Mucosa of stomach (tissue), 1 donor: Measurements from ENCODE around the gene S100A14.

Experiments
- H3K27me3 ChIP-seq: one replicate; pipeline ENCODE4 v1.7.0; 2013; ENCODE audit warnings: mild to moderate bottlenecking, low read length; ENCODE audit not compliant: control insufficient read depth, insufficient read depth
- H3K36me3 ChIP-seq: one replicate; pipeline ENCODE4 v1.7.0; 2013; ENCODE audit warnings: low read length; ENCODE audit not compliant: control insufficient read depth, insufficient read depth
- H3K4me1 ChIP-seq: one replicate; pipeline ENCODE4 v1.7.0; 2013; ENCODE audit warnings: mild to moderate bottlenecking, low read length; ENCODE audit not compliant: control insufficient read depth, insufficient read depth
- H3K4me3 ChIP-seq: one replicate; pipeline ENCODE4 v1.7.0; 2013; ENCODE audit warnings: low read length
- H3K9ac ChIP-seq: one replicate; pipeline ENCODE4 v1.7.0; 2013; ENCODE audit warnings: mild to moderate bottlenecking, low read length, moderate library complexity
- H3K9me3 ChIP-seq: one replicate; pipeline ENCODE4 v1.7.0; 2013; ENCODE audit warnings: mild to moderate bottlenecking, low read length, moderate library complexity; ENCODE audit not compliant: control insufficient read depth
- donor health status: Pancreatic carcinoma.

The S100A14 gene

DNA sequence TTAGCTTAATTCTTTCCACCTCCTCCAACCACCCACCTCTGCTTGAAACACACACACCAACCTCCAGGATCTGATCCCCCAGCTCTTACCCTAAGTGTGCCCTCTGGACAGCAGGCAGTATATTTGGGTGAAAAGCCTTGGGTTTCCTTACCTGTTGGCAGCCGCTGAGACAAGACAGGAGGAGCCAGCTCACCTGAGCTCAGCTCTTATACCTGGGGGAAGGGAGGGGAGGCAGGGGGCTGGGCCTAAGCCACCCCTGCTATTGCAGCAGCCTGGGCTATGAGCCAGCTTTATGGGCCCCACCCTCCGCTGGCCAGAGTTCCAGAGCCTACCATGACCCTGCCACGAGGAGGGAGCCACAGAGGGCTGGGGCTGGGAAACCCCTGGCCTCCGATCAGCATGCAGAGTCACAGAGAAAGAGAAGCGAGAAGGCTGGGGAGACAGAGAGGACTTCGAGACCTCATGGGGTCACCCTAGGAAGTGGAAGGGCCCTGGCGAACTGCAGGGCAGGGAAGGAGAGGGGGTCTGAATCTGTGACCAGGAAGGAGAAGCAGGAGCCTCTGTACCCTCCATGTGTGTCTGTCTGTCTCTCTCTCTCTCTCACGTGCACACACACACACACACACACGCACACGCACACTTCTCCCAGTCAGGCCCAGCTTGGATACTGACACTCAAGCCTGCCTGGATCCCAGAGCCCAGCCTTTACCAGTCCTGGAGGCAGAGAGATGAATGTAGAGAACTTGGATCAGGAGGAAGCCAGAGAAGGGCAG lies at the start of gene S100A14:
TSS of gene S100A14 (minus strand) at position 182 of the 773 bp plus-strand sequence. CDS start 467 bp downstream, outside the sequence.
- H3K4me3 ChIP-seq, result peak within 1 kb of the TSS; percentile 60
- H3K9ac ChIP-seq, result peak within 1 kb of the TSS; percentile 95
- no peaks in the 10 kb centered on the region for H3K27me3 ChIP-seq
- H3K9me3 ChIP-seq, result no peaks in the 10 kb centered on the region
- H3K4me1 ChIP-seq, result peaks cover 52% of the 10 kb centered on the region
- H3K36me3 ChIP-seq, result no peaks in the 10 kb centered on the region

DNA sequence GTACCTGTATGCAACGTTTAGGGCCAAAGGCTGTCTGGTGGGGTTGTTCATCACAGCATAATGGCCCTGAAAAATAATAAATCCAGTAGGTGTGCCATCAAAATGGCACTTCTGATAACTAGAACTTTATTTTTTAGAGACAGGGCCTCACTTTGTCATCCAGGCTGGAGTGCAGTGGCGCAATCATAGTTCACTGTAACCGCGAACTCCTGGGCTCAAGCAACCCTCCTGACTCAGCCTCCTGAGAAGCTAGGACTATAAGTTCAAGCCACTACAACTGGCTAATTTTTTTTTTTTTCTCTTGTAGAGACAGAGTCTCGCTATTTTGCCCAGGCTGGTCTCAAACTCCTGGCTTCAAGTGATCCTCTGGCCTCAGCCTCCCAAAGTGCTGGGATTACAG lies 47.1 kb upstream of the S100A14 start:
- Histone ChIP-seq H3K9me3 (no peaks in the 10 kb centered on the region), H3K9ac (no peak overlapping the region), H3K27me3 (no peaks in the 10 kb centered on the region), H3K4me1 (peaks cover 9% of the 10 kb centered on the region), H3K4me3 (no peak overlapping the region), H3K36me3 (peaks cover 11% of the 10 kb centered on the region)

DNA sequence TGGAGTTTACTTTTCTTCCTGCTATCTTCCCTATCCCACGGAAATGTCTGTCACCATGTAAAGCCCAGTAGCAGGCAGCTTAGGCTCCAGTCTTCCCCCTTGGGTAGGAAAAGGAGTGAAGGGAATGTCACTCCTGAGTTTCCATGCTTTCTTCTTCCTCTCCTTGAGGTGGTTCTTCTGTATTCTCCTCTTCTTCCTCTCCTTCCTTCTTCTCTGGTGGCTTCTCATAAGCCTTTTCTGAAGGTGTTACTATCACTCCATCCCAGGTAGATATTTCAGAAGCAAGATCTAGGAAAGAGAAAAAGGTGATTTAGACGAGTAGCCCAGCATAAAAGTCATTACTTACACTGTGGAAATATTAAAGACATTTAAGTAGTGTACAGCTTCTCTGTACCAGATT lies 46.1 kb upstream of the S100A14 start:
- Histone ChIP-seq H3K9me3 (no peaks in the 10 kb centered on the region), H3K4me3 (no peak overlapping the region), H3K27me3 (no peaks in the 10 kb centered on the region), H3K9ac (no peak overlapping the region), H3K4me1 (peaks cover 14% of the 10 kb centered on the region), H3K36me3 (peaks cover 11% of the 10 kb centered on the region)

DNA sequence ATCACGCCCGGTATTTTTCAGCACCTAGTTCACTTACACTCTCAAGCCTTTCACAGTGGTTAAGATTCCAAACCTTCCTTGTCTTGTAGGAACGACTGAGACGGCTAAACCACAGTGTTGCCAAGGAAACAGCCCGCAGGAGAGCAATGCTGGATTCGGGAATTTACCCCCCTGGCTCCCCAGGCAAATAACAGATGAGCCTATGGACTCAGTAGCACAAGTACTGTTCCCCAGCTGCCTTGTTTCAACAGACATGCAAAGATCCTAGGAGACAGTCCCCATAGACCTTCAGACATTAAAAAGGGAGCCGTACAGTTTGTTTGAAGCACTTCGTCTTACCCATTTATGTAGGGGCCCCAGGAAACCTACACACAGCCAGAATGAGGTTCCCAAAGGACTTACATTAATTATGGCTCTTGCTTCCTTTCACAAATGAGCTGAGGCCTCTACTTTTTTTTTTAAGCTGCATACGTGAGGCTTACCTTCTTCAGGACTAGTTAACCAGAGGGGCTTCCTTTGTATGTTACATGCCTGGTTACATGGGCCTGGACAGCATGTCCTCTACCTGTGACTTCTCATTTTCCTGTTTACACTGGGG lies 45.1 kb upstream of the S100A14 start:
- Histone ChIP-seq H3K4me1 (peaks cover 14% of the 10 kb centered on the region), H3K36me3 (peaks cover 5% of the 10 kb centered on the region), H3K9ac (no peak overlapping the region), H3K9me3 (no peaks in the 10 kb centered on the region), H3K4me3 (no peak overlapping the region), H3K27me3 (no peaks in the 10 kb centered on the region)

DNA sequence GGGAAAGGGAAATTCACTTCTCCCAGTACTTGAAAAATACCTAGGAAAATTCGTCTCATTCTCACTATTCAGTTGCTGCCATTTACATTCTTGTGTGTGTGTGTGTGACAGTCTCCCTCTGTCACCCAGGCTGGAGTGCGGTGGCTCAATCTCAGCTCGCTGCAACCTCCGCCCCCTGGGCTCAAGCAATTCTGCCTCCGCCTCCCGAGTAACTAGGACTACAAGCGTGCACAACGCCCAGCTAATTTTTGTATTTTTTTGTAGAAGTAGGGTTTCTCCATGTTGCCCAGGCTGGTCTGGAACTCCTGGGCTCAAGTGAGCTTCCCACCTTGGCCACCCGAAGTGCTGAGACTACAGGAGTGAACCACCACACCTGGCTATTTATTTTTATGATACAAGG lies 43.5 kb upstream of the S100A14 start:
- peak overlapping the region; percentile 26 for H3K9ac ChIP-seq
- H3K4me3 ChIP-seq, result no peak overlapping the region
- no peaks in the 10 kb centered on the region for H3K9me3 ChIP-seq
- peaks cover 5% of the 10 kb centered on the region for H3K36me3 ChIP-seq
- H3K27me3 ChIP-seq, result no peaks in the 10 kb centered on the region
- peaks cover 14% of the 10 kb centered on the region for H3K4me1 ChIP-seq

DNA sequence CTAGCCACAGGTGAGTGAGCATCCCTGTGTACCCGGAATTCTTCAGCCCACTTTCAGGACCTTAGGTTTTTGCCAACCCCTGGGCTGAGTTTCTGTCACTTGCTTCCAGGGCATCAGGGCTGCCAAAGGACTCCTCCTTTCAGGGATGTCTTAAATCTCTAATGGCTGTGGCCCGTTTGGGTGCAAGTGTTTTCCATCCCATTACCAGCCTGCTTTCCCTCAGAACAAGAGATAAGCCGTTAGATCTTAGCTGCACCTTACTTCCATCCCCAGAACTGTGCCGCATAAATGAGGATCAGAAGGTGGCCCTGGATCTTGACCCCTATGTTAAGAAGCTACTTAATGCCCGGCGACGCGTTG lies 43.0 kb upstream of the S100A14 start:
- Histone ChIP-seq H3K9ac (peak overlapping the region; percentile 80), H3K9me3 (no peaks in the 10 kb centered on the region), H3K36me3 (peaks cover 5% of the 10 kb centered on the region), H3K4me1 (peaks cover 14% of the 10 kb centered on the region), H3K27me3 (no peaks in the 10 kb centered on the region), H3K4me3 (peak overlapping the region; percentile 52)

DNA sequence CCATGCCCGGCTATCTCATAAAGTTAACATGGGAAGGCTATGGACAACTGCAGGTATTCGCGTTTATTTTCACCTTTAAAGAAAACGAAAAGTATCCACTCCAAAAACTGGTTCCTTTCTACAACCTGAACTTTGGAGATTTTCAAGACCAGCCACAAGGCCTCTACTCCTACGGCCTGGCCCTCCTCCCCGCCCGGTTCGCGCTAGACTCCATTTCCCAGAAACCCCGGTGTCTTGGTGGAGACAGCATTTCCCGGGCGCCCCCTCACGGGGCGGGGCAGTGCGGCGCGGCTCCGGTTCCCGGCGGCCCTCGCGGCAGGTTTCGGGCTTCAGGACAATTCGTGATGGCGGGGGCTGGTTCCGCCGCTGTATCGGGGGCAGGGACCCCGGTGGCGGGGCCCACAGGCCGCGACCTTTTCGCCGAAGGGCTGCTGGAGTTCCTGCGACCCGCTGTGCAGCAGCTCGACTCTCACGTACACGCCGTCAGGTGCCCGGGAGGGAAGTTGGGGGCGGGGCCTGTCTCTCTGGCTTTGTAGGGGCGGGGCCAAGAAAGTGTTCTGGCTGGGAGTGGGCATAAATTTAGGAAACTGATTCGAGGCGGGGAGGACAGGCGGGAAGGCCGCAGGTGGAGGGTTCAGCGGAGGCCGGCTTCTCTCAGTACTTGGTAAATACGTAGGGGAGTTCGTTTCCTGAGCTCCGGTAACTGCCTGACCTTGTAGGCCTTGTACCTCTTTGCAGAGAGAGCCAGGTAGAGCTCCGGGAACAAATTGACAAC lies 42.5 kb upstream of the S100A14 start, which contains the start of gene SNAPIN:
TSS of gene SNAPIN (plus strand) at position 304 of the 775 bp plus-strand sequence. CDS start at position 345, 41 bp downstream.
- Histone ChIP-seq H3K9me3 (no peaks in the 10 kb centered on the region), H3K27me3 (no peaks in the 10 kb centered on the region), H3K9ac (peak within 1 kb of the TSS; percentile 80), H3K4me1 (peaks cover 14% of the 10 kb centered on the region), H3K4me3 (peak within 1 kb of the TSS; percentile 52), H3K36me3 (peaks cover 5% of the 10 kb centered on the region)

DNA sequence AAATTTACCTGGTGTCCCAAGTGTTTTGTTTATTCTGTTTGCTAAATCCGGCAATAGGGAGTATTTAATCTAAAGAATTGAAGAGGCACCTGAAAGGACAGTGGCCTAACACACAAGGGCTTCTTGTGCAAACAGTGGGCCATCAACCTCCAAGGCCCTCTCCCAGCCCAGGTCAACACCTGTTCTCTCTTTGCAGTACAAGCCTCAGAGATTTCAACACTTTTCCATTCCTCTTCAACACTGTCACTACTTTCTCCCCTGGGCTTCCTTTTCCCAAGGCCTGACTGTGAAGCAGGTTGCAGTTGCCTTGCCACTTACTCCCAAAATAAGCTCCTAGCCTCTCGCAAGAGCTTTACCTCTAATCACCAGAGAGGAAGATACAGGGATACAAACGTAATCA lies 39.2 kb upstream of the S100A14 start:
- Histone ChIP-seq H3K36me3 (no peaks in the 10 kb centered on the region), H3K9ac (no peak overlapping the region), H3K4me3 (no peak overlapping the region), H3K27me3 (no peaks in the 10 kb centered on the region), H3K9me3 (no peaks in the 10 kb centered on the region), H3K4me1 (peaks cover 22% of the 10 kb centered on the region)

DNA sequence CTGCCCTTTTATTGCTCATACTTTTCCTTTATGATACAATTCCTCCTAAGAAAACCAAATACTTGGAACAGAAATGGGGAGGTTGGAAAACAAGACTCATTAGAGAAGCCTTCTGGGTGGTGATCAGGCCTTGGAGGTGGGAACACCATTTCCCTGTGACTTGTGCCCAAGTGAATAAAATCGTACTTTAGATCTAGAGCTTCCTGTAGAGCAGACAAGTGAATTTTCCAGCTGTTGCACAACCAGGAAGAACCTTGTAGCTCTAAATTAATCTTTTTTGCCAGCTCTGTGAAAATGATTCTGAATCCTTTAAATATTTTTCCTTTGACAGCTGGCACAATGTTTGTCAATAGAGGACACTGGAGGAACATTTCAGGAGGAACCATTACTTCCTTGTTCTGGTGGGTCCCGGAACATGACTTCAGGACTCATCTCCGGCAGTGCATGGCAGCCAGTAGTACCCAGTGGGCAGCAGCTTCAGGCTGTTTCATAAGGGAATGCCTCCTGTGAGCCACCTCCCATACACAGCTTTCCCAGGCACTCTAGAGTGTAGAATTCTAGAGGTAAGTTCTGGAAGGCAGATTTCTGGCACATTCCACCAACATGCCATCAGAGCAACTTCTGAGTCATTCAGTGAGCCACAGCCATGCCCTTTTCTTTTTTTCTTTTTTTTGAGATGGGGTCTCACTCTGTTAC lies 36.8 kb upstream of the S100A14 start:
- Histone ChIP-seq H3K36me3 (no peaks in the 10 kb centered on the region), H3K27me3 (no peaks in the 10 kb centered on the region), H3K4me1 (peaks cover 24% of the 10 kb centered on the region), H3K9ac (no peak overlapping the region), H3K4me3 (no peak overlapping the region), H3K9me3 (no peaks in the 10 kb centered on the region)

DNA sequence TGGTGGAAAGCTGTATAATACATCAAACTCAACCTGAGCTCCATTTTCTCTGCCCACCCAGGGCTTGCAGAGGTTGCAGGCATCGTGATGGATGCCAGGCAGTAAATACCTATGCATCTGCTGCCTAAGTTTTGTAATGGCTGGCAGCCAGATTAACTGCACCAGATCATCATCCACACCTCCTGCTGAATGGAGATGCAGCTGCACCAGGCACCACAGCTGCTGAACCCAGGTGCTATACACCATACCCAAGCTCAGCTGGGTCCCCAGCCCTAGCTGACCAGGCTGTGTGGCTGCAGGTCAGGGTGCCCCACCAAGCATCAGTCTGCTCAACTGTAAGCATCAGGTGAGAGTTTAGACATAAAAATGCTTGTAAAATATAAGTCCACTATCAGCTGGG lies 35.6 kb upstream of the S100A14 start:
- Histone ChIP-seq H3K27me3 (no peaks in the 10 kb centered on the region), H3K4me1 (peaks cover 22% of the 10 kb centered on the region), H3K36me3 (no peaks in the 10 kb centered on the region), H3K9me3 (no peaks in the 10 kb centered on the region), H3K9ac (no peak overlapping the region), H3K4me3 (no peak overlapping the region)

DNA sequence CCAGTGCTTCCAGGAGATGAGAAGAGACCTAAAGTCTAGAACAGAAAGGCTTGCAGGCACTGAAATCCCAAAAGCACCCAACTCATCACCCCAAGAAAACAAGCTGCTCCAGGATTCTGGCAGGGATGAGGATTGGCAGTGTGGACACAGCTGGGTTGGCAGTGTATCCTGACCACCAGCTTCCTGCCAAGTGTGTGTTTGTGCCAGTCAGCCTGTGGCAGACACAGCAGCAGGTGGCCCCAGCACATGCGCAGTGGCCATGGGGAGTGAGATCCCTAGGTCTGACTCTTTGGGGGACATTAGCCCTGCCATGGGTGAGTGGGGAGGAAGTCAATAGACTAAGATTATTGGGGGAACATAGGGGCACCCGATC lies 33.7 kb upstream of the S100A14 start:
- H3K36me3 ChIP-seq, result peaks cover 5% of the 10 kb centered on the region
- H3K4me1 ChIP-seq, result peaks cover 22% of the 10 kb centered on the region
- H3K9ac ChIP-seq, result no peak overlapping the region
- H3K9me3 ChIP-seq, result no peaks in the 10 kb centered on the region
- no peaks in the 10 kb centered on the region for H3K27me3 ChIP-seq
- H3K4me3 ChIP-seq, result no peak overlapping the region
